ENCODE data around the gene UFC1. TPM values are rescaled to one million over a fixed set of nuclear protein-coding genes. Genes with fewer than 3 reads are reported as not detected.
A peak's percentile ranks its signal among the peaks of the same experiment; 100 is the strongest.

The UFC1 gene
- total RNA-seq, 1 experiment from 2014 or later, result 63.7 TPM

DNA sequence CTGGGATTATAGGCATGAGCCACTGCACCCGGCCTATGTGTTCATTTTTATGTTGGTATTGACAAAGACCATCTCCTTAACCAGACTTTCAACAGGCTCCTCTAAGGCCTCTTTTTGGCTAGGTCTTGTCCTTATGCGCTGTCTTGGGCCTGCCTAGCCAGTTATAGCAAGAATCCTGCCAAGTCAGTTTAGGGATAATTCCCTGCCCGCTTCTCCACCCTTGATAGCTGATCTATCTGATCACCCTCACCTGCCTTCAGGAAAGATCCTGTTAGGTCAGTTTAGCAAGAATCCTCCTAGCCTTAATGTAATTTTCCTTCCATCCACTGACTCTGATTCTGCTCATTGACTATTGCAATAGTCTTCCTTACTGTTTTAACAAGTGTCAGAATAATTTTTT, 25.9 kb downstream of the UFC1 start:
- no TSS peak for BruUV-seq (replicated peaks)
- H3K79me2 ChIP-seq (ENCODE audit: insufficient read depth, low read length), result peaks cover 17% of the 10 kb centered on the region
- H3K9me3 ChIP-seq (ENCODE audit: control insufficient read depth in 1 of 2, insufficient read depth in 1 of 2, low read depth in 1 of 2, low read length in 2 of 2), result no peaks in the 10 kb centered on the region
- intact Hi-C loops (cut with micrococcal nuclease), result no loop called here
- H2AFZ ChIP-seq (ENCODE audit: low read depth, low read length, poor library complexity, severe bottlenecking), result no peak overlapping the region
- H3K27me3 ChIP-seq (ENCODE audit: insufficient read depth, low read length), result no peaks in the 10 kb centered on the region
- no peak overlapping the region for H3K9ac ChIP-seq (ENCODE audit: low read length)
- ATAC-seq (no peak), DNase-seq (ENCODE audit: low read depth, low spot score) (no peak)
- TF ChIP-seq YY1 (IDR thresholded peaks at IDR 0.05; ENCODE audit: extremely low read depth, insufficient replicate concordance, low read depth, low read length) (no peak), SRF (IDR thresholded peaks at IDR 0.05; ENCODE audit: low read depth) (no peak), EZH2phosphoT487 (IDR thresholded peaks at IDR 0.05; ENCODE audit: borderline replicate concordance) (no peak), TCF7L2 (IDR thresholded peaks at IDR 0.05; ENCODE audit: borderline replicate concordance, extremely low read depth, insufficient read depth, insufficient read length) (no peak), ZNF274 (IDR thresholded peaks at IDR 0.05; ENCODE audit: low read depth, low read length) (no peak)
- TF ChIP-seq, protein P1, sequence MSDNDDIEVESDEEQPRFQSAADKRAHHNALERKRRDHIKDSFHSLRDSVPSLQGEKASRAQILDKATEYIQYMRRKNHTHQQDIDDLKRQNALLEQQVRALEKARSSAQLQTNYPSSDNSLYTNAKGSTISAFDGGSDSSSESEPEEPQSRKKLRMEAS (IDR thresholded peaks at IDR 0.05), result no peak
- no peaks in the 10 kb centered on the region for H4K20me1 ChIP-seq (ENCODE audit: insufficient read depth)
- no peak overlapping the region for H3K27ac ChIP-seq (ENCODE audit: low read depth, low read length)
- no peaks in the 10 kb centered on the region for H3K9me2 ChIP-seq (ENCODE audit: insufficient read depth)
- H3K4me1 ChIP-seq (ENCODE audit: control insufficient read depth in 1 of 2, insufficient read depth in 2 of 2, low read length in 2 of 2), result peaks cover 19 to 35% of the 10 kb centered on the region in 2 experiments
- RAD21 ChIA-PET (ENCODE audit: low non-redundant PET in 1 of 2, low total read pairs in 2 of 2, uncharacterized antibody in 2 of 2, unreplicated experiment in 2 of 2), result no interaction called here
- no peak overlapping the region for H3K4me3 ChIP-seq (replicated peaks in 1 of 2; ENCODE audit: low read depth in 1 of 2, low read length in 2 of 2)
- H3K36me3 ChIP-seq (ENCODE audit: control insufficient read depth in 1 of 2, insufficient read depth in 2 of 2, low read length in 2 of 2), result peaks cover 2 to 4% of the 10 kb centered on the region in 2 experiments; a peak in 1 of 4 replicates
- CTCF ChIA-PET, result interaction anchor here (0.6 kb wide), 1 partner anchor 1148 kb away, joined by 4 read pairs; the partner anchor contains the start of gene PIGM
- no peak overlapping the region for H3K4me2 ChIP-seq (ENCODE audit: low read length)
- POLR2A ChIA-PET, result interaction anchor here (2.1 kb wide), 1 partner anchor 13 kb away, joined by 4 read pairs; the partner anchor contains the start of gene PPOX

GRCh38 chr1:161180639-161181038, 26.9 kb downstream of the UFC1 start:
- Histone ChIP-seq H2AFZ (ENCODE audit: low read depth, low read length, poor library complexity, severe bottlenecking) (peak overlapping the region; percentile 72), H3K9me3 (ENCODE audit: control insufficient read depth in 1 of 2, insufficient read depth in 1 of 2, low read depth in 1 of 2, low read length in 2 of 2) (no peaks in the 10 kb centered on the region), H3K79me2 (ENCODE audit: insufficient read depth, low read length) (peaks cover 14% of the 10 kb centered on the region), H3K36me3 (ENCODE audit: control insufficient read depth in 1 of 2, insufficient read depth in 2 of 2, low read length in 2 of 2) (no peaks in the 10 kb centered on the region), H3K4me3 (replicated peaks in 1 of 2; ENCODE audit: low read depth in 1 of 2, low read length in 2 of 2) (no peak overlapping the region), H3K4me1 (ENCODE audit: control insufficient read depth in 1 of 2, insufficient read depth in 2 of 2, low read length in 2 of 2) (peaks cover 21 to 41% of the 10 kb centered on the region in 2 experiments), H3K9ac (ENCODE audit: low read length) (no peak overlapping the region), H4K20me1 (ENCODE audit: insufficient read depth) (no peaks in the 10 kb centered on the region), H3K27ac (ENCODE audit: low read depth, low read length) (no peak overlapping the region), H3K27me3 (ENCODE audit: insufficient read depth, low read length) (no peaks in the 10 kb centered on the region), H3K9me2 (ENCODE audit: insufficient read depth) (no peaks in the 10 kb centered on the region), H3K4me2 (ENCODE audit: low read length) (no peak overlapping the region)
- no TSS peak for BruUV-seq (replicated peaks)
- RAD21 ChIA-PET (ENCODE audit: low non-redundant PET in 1 of 2, low total read pairs in 2 of 2, uncharacterized antibody in 2 of 2, unreplicated experiment in 2 of 2), result no interaction called here
- TF ChIP-seq CEBPB (IDR thresholded peaks at IDR 0.05; ENCODE audit: low read depth) (no peak), SRF (IDR thresholded peaks at IDR 0.05; ENCODE audit: low read depth) (no peak), CTCF (IDR thresholded peaks at IDR 0.05 in 2 of 3, conservative IDR thresholded peaks at IDR 0.05 in 1 of 3; ENCODE audit: borderline replicate concordance in 1 of 3, insufficient read depth in 1 of 3, low read depth in 2 of 3, low read length in 2 of 3) (peak; percentile 25 to 54 (median 45); a peak in 5 of 6 replicates), JUND (IDR thresholded peaks at IDR 0.05) (no peak), RAD21 (IDR thresholded peaks at IDR 0.05; ENCODE audit: low read depth) (peak; percentile 54; the same call in 1 of the 2 replicates), POLR2A (IDR thresholded peaks at IDR 0.05; ENCODE audit: borderline replicate concordance, extremely low read depth, insufficient read depth, insufficient read length) (no peak)
- TF ChIP-seq, protein P1 (IDR thresholded peaks at IDR 0.05), result no peak
- ATAC-seq, result no peak
- no peak for DNase-seq (ENCODE audit: low read depth, low spot score)
- intact Hi-C loops (cut with micrococcal nuclease), result no loop called here
- CTCF ChIA-PET, result interaction anchor here (1.0 to 1.7 kb wide), 3 partner anchors 18 to 203 kb away, joined by 4 to 8 read pairs (median 4); partner anchors contain the start of gene ADAMTS4
- POLR2A ChIA-PET, result interaction anchor here (2.3 kb wide), 1 partner anchor 15 kb away, joined by 13 read pairs; the partner anchor contains the start of gene PPOX
